ENCODE measurements around the gene MED14.
A peak's percentile ranks its signal among the peaks of the same experiment; 100 is the strongest.

The MED14 gene

GRCh38 chrX:40729598-40730584, 5.5 kb downstream of the MED14 start:
- no peak for DNase-seq

- no peak for DNase-seq
These were observed 7.6 kb downstream of the MED14 start for GRCh38 chrX:40727581-40728252.

- no peak for DNase-seq
These were observed 8.2 kb downstream of the MED14 start for GRCh38 chrX:40727093-40727492.

- no peak for DNase-seq
These were observed 12.4 kb downstream of the MED14 start for GRCh38 chrX:40722930-40723329.

- DNase-seq: no peak
These were observed 13.7 kb downstream of the MED14 start for GRCh38 chrX:40721489-40722106.

GRCh38 chrX:40720792-40721191, 14.6 kb downstream of the MED14 start:
- no peak for DNase-seq

- no peak for DNase-seq
These were observed 15.0 kb downstream of the MED14 start for GRCh38 chrX:40720339-40720738.

GRCh38 chrX:40719731-40720130, 15.6 kb downstream of the MED14 start:
- no peak for DNase-seq

GRCh38 chrX:40719218-40719617, 16.1 kb downstream of the MED14 start:
- DNase-seq: no peak

- no peak for DNase-seq
These were observed 25.9 kb downstream of the MED14 start for GRCh38 chrX:40709395-40709794.

- no peak for DNase-seq
These were observed 29.6 kb downstream of the MED14 start for GRCh38 chrX:40705658-40706312.

GRCh38 chrX:40700640-40701342, 34.6 kb downstream of the MED14 start:
- no peak for DNase-seq

- no peak for DNase-seq
These were observed 36.5 kb downstream of the MED14 start for GRCh38 chrX:40698851-40699250.

- DNase-seq: no peak
These were observed 40.5 kb downstream of the MED14 start for GRCh38 chrX:40694802-40695201.

- no peak for DNase-seq
These were observed 46.4 kb downstream of the MED14 start for GRCh38 chrX:40688929-40689328.

GRCh38 chrX:40687169-40687568, 48.2 kb downstream of the MED14 start:
- DNase-seq: no peak

GRCh38 chrX:40685362-40685918, 49.9 kb downstream of the MED14 start:
- DNase-seq: no peak

- DNase-seq: no peak
These were observed 51.2 kb downstream of the MED14 start for GRCh38 chrX:40684092-40684491.

GRCh38 chrX:40683245-40683644, 52.1 kb downstream of the MED14 start:
- no peak for DNase-seq

- DNase-seq: peak; percentile 20
These were observed 64.2 kb downstream of the MED14 start for GRCh38 chrX:40671126-40671525.

- no peak for DNase-seq
These were observed 71.3 kb downstream of the MED14 start for GRCh38 chrX:40663880-40664630.

Data from NCI-H1092 (cell line).